Activated naive CD8-positive, alpha-beta T cell treated with anti-CD3 and anti-CD28 coated beads, Interleukin-2, amount 50 U/mL, for 24 hours (primary cell): ENCODE data around the gene FAM240B.

ENCODE experiments used
- ATAC-seq: fragments of 150-1000 bp; cut with Tn5 transposase; one replicate; pipeline ENCODE4 v1.10.0; 2021
- DNase-seq: peaks from one replicate; pipeline ENCODE4 v3.0.0; 2021
- H3K27ac Mint-ChIP-seq: one replicate; pipeline ENCODE4 v1.8.0; 2021; ENCODE audit warnings: mild to moderate bottlenecking, mixed read lengths
- H3K27me3 Mint-ChIP-seq: one replicate; pipeline ENCODE4 v1.8.0; 2021; ENCODE audit warnings: mixed read lengths
- H3K36me3 Mint-ChIP-seq: one replicate; pipeline ENCODE4 v1.8.0; 2021; ENCODE audit warnings: low read depth, mixed read lengths
- H3K4me1 Mint-ChIP-seq: one replicate; pipeline ENCODE4 v1.8.0; 2021; ENCODE audit warnings: mixed read lengths
- H3K4me3 Mint-ChIP-seq: one replicate; pipeline ENCODE4 v1.8.0; 2021; ENCODE audit warnings: mild to moderate bottlenecking, moderate library complexity, mixed read lengths
- H3K9me3 Mint-ChIP-seq: one replicate; pipeline ENCODE4 v1.8.0; 2021; ENCODE audit warnings: mixed read lengths

FAM240B gene

GRCh38 chr9:38720083-38720745 lies at the start of gene FAM240B:
TSS of gene FAM240B (minus strand) at chr9:38720133. CDS start at chr9:38703999, 16,134 bp downstream.
- ATAC-seq: no peak
- H3K27me3 Mint-ChIP-seq: no peaks in the 10 kb centered on the region
- no peaks in the 10 kb centered on the region for H3K4me1 Mint-ChIP-seq

GRCh38 chr9:38768351-38768761 lies 48.4 kb upstream of the FAM240B start:
- H3K4me1 Mint-ChIP-seq: no peaks in the 10 kb centered on the region
- ATAC-seq: no peak
- no peak for DNase-seq
- H3K4me3 Mint-ChIP-seq: no peak overlapping the region
- no peak overlapping the region for H3K27ac Mint-ChIP-seq
- no peaks in the 10 kb centered on the region for H3K36me3 Mint-ChIP-seq
- H3K27me3 Mint-ChIP-seq: peaks cover 2% of the 10 kb centered on the region
- peaks cover 4% of the 10 kb centered on the region for H3K9me3 Mint-ChIP-seq

More at GRCh38 chr9:38720083-38720745, at the start of gene FAM240B:
- DNase-seq: no peak
- no peak within 1 kb of the TSS for H3K4me3 Mint-ChIP-seq
- no peak within 1 kb of the TSS for H3K27ac Mint-ChIP-seq
- H3K9me3 Mint-ChIP-seq: no peaks in the 10 kb centered on the region
- H3K36me3 Mint-ChIP-seq: no peaks in the 10 kb centered on the region

- Mint-ChIP-seq H3K27me3 (peaks cover 3% of the 10 kb centered on the region), H3K4me3 (no peak overlapping the region), H3K9me3 (peaks cover 4% of the 10 kb centered on the region), H3K36me3 (no peaks in the 10 kb centered on the region), H3K27ac (no peak overlapping the region), H3K4me1 (no peaks in the 10 kb centered on the region)
- DNase-seq: no peak
- ATAC-seq: no peak
Measured at GRCh38 chr9:38765101-38765500, 45.2 kb upstream of the FAM240B start.

- peaks cover 2% of the 10 kb centered on the region for H3K27me3 Mint-ChIP-seq
- DNase-seq (no peak), ATAC-seq (no peak)
- no peaks in the 10 kb centered on the region for H3K4me1 Mint-ChIP-seq
- H3K4me3 Mint-ChIP-seq: no peak overlapping the region
- H3K9me3 Mint-ChIP-seq: no peaks in the 10 kb centered on the region
- H3K36me3 Mint-ChIP-seq: no peaks in the 10 kb centered on the region
- H3K27ac Mint-ChIP-seq: no peak overlapping the region
Measured at GRCh38 chr9:38761999-38762398, 42.1 kb upstream of the FAM240B start.

- Mint-ChIP-seq H3K4me1 (no peaks in the 10 kb centered on the region), H3K36me3 (no peaks in the 10 kb centered on the region), H3K27ac (no peak overlapping the region), H3K27me3 (peaks cover 2% of the 10 kb centered on the region), H3K4me3 (no peak overlapping the region), H3K9me3 (no peaks in the 10 kb centered on the region)
- no peak for ATAC-seq
- DNase-seq: no peak
Measured at GRCh38 chr9:38761339-38761738, 41.4 kb upstream of the FAM240B start.

- H3K4me1 Mint-ChIP-seq: no peaks in the 10 kb centered on the region
- H3K9me3 Mint-ChIP-seq: no peaks in the 10 kb centered on the region
- no peaks in the 10 kb centered on the region for H3K36me3 Mint-ChIP-seq
- no peak for ATAC-seq
- H3K4me3 Mint-ChIP-seq: no peak overlapping the region
- DNase-seq: no peak
- H3K27ac Mint-ChIP-seq: no peak overlapping the region
- peaks cover 5% of the 10 kb centered on the region for H3K27me3 Mint-ChIP-seq
Measured at GRCh38 chr9:38756702-38757101, 36.8 kb upstream of the FAM240B start.

GRCh38 chr9:38747941-38748340 lies 28.0 kb upstream of the FAM240B start:
- ATAC-seq (no peak), DNase-seq (no peak)
- H3K36me3 Mint-ChIP-seq: no peaks in the 10 kb centered on the region
- no peaks in the 10 kb centered on the region for H3K4me1 Mint-ChIP-seq
- no peak overlapping the region for H3K27ac Mint-ChIP-seq
- no peak overlapping the region for H3K4me3 Mint-ChIP-seq
- H3K9me3 Mint-ChIP-seq: no peaks in the 10 kb centered on the region
- peaks cover 3% of the 10 kb centered on the region for H3K27me3 Mint-ChIP-seq

GRCh38 chr9:38747067-38747466 lies 27.1 kb upstream of the FAM240B start:
- Mint-ChIP-seq H3K9me3 (no peaks in the 10 kb centered on the region), H3K27ac (no peak overlapping the region), H3K4me3 (no peak overlapping the region), H3K27me3 (peaks cover 6% of the 10 kb centered on the region), H3K4me1 (no peaks in the 10 kb centered on the region), H3K36me3 (no peaks in the 10 kb centered on the region)
- DNase-seq (no peak), ATAC-seq (no peak)

- Mint-ChIP-seq H3K27me3 (peaks cover 6% of the 10 kb centered on the region), H3K36me3 (no peaks in the 10 kb centered on the region), H3K27ac (no peak overlapping the region), H3K4me3 (no peak overlapping the region), H3K9me3 (no peaks in the 10 kb centered on the region), H3K4me1 (no peaks in the 10 kb centered on the region)
- ATAC-seq: no peak
- DNase-seq: no peak
Measured at GRCh38 chr9:38746303-38746702, 26.4 kb upstream of the FAM240B start.

GRCh38 chr9:38744484-38744883 lies 24.6 kb upstream of the FAM240B start:
- Mint-ChIP-seq H3K27me3 (peaks cover 8% of the 10 kb centered on the region), H3K27ac (no peak overlapping the region), H3K4me1 (no peaks in the 10 kb centered on the region), H3K36me3 (no peaks in the 10 kb centered on the region), H3K4me3 (no peak overlapping the region), H3K9me3 (no peaks in the 10 kb centered on the region)
- DNase-seq (no peak), ATAC-seq (no peak)

GRCh38 chr9:38737246-38737645 lies 17.3 kb upstream of the FAM240B start:
- Mint-ChIP-seq H3K4me3 (no peak overlapping the region), H3K4me1 (no peaks in the 10 kb centered on the region), H3K27ac (no peak overlapping the region), H3K9me3 (no peaks in the 10 kb centered on the region), H3K27me3 (peaks cover 2% of the 10 kb centered on the region), H3K36me3 (no peaks in the 10 kb centered on the region)
- ATAC-seq: no peak
- DNase-seq: no peak

- no peaks in the 10 kb centered on the region for H3K9me3 Mint-ChIP-seq
- H3K27me3 Mint-ChIP-seq: peaks cover 4% of the 10 kb centered on the region
- H3K4me3 Mint-ChIP-seq: no peak overlapping the region
- no peaks in the 10 kb centered on the region for H3K4me1 Mint-ChIP-seq
- ATAC-seq: no peak
- no peaks in the 10 kb centered on the region for H3K36me3 Mint-ChIP-seq
- no peak overlapping the region for H3K27ac Mint-ChIP-seq
- DNase-seq: no peak
Measured at GRCh38 chr9:38734831-38735230, 14.9 kb upstream of the FAM240B start.

- no peaks in the 10 kb centered on the region for H3K9me3 Mint-ChIP-seq
- no peak for ATAC-seq
- H3K27me3 Mint-ChIP-seq: peaks cover 2% of the 10 kb centered on the region
- no peak for DNase-seq
- no peaks in the 10 kb centered on the region for H3K36me3 Mint-ChIP-seq
- no peaks in the 10 kb centered on the region for H3K4me1 Mint-ChIP-seq
- H3K27ac Mint-ChIP-seq: no peak overlapping the region
- H3K4me3 Mint-ChIP-seq: no peak overlapping the region
Measured at GRCh38 chr9:38733503-38733902, 13.6 kb upstream of the FAM240B start.

GRCh38 chr9:38732885-38733284 lies 13.0 kb upstream of the FAM240B start:
- ATAC-seq: no peak
- Mint-ChIP-seq H3K36me3 (no peaks in the 10 kb centered on the region), H3K27ac (no peak overlapping the region), H3K4me1 (no peaks in the 10 kb centered on the region), H3K9me3 (no peaks in the 10 kb centered on the region), H3K27me3 (peaks cover 2% of the 10 kb centered on the region), H3K4me3 (no peak overlapping the region)
- no peak for DNase-seq

- DNase-seq (no peak), ATAC-seq (no peak)
- Mint-ChIP-seq H3K4me3 (no peak overlapping the region), H3K27me3 (peaks cover 5% of the 10 kb centered on the region), H3K9me3 (no peaks in the 10 kb centered on the region), H3K4me1 (no peaks in the 10 kb centered on the region), H3K27ac (no peak overlapping the region), H3K36me3 (no peaks in the 10 kb centered on the region)
Measured at GRCh38 chr9:38727497-38728001, 7.6 kb upstream of the FAM240B start.

- Mint-ChIP-seq H3K27me3 (peaks cover 3% of the 10 kb centered on the region), H3K36me3 (no peaks in the 10 kb centered on the region), H3K27ac (no peak overlapping the region), H3K4me1 (no peaks in the 10 kb centered on the region), H3K4me3 (no peak overlapping the region), H3K9me3 (no peaks in the 10 kb centered on the region)
- DNase-seq: no peak
- ATAC-seq: no peak
Measured at GRCh38 chr9:38724754-38725153, 4.8 kb upstream of the FAM240B start.
